OCI-LY7 (cell line): ENCODE measurements around the gene CCDC192. TPM values are rescaled to one million over a fixed set of nuclear protein-coding genes. Genes with fewer than 3 reads are reported as not detected.

ENCODE experiments used
- BruUV-seq: library from RNA; stranded (reverse); fragments of 400-500 nt; replicated peaks from 2 replicates; lab custom pipeline; 2021; lab: Mats Ljungman, UMichigan
- CTCF ChIA-PET: fragments of 300-600 bp; sonication (Branson Sonifier 250); formaldehyde crosslinking; loops from one replicate; lab custom pipeline; 2022; ENCODE audit warnings: antibody characterized with exemption; ENCODE audit not compliant: unreplicated experiment; lab: Charles Lee
- POLR2A ChIA-PET: fragments of 300-600 bp; sonication (Branson Sonifier 250); formaldehyde crosslinking; loops from one replicate; lab custom pipeline; 2022; ENCODE audit warnings: antibody characterized with exemption; lab: Charles Lee
- DNase-seq: peaks from one replicate; pipeline ENCODE4 v3.0.0-alpha.2; 2015; ENCODE audit warnings: low spot score
- H2AFZ ChIP-seq: fragments of 200-600 bp; sonication (generic), shearing (Covaris generic); 2 replicates; pipeline ENCODE4 v1.6.1; 2014; ENCODE audit warnings: mild to moderate bottlenecking, antibody characterized with exemption, low read length, moderate library complexity
- H3K27ac ChIP-seq: fragments of 200-600 bp; sonication (generic); 2 replicates; pipeline ENCODE4 v1.5.1; 2014; ENCODE audit warnings: mixed run types, low read depth, mild to moderate bottlenecking, moderate library complexity, low read length, inconsistent platforms; ENCODE audit not compliant: poor library complexity, severe bottlenecking
- H3K36me3 ChIP-seq: fragments of 200-600 bp; sonication (generic); 2 replicates; pipeline ENCODE4 v1.6.1; 2014; ENCODE audit warnings: mild to moderate bottlenecking, antibody characterized with exemption, low read length, moderate library complexity, mixed read lengths; ENCODE audit not compliant: insufficient read depth
- H3K4me1 ChIP-seq: fragments of 200-600 bp; sonication (generic); 2 replicates; pipeline ENCODE4 v1.5.1; 2014; ENCODE audit warnings: mild to moderate bottlenecking, low read length; ENCODE audit not compliant: insufficient read depth, poor library complexity, severe bottlenecking
- H3K4me2 ChIP-seq: fragments of 200-600 bp; sonication (generic); 2 replicates; pipeline ENCODE4 v1.6.1; 2014; ENCODE audit warnings: mild to moderate bottlenecking, low read length
- H3K4me3 ChIP-seq: fragments of 200-600 bp; sonication (generic); 2 replicates; pipeline ENCODE4 v1.5.1; 2014; ENCODE audit warnings: mild to moderate bottlenecking, low read depth, low read length; ENCODE audit not compliant: poor library complexity, severe bottlenecking
- H3K79me2 ChIP-seq: fragments of 200-600 bp; sonication (generic); 2 replicates; pipeline ENCODE4 v1.6.1; 2016; ENCODE audit warnings: low read depth, mild to moderate bottlenecking, low read length, moderate library complexity, mixed read lengths; ENCODE audit not compliant: insufficient read depth
- H3K9me2 ChIP-seq: fragments of 200-600 bp; sonication (generic); 2 replicates; pipeline ENCODE4 v1.6.1; 2016; ENCODE audit warnings: mild to moderate bottlenecking, low read length, mixed read lengths; ENCODE audit not compliant: insufficient read depth
- H3K9me3 ChIP-seq: fragments of 200-600 bp; sonication (generic); 2 replicates; pipeline ENCODE4 v1.6.1; 2014; ENCODE audit warnings: mild to moderate bottlenecking, mixed run types, low read length, mixed read lengths
- H4K20me1 ChIP-seq: fragments of 200-600 bp; sonication (generic); 2 replicates; pipeline ENCODE4 v1.6.1; 2014; ENCODE audit warnings: mild to moderate bottlenecking, antibody characterized with exemption, low read length, moderate library complexity, mixed read lengths; ENCODE audit not compliant: insufficient read depth
- CTCF ChIP-seq: fragments of 200-600 bp; sonication (generic); conservative IDR thresholded peaks from 2 replicates; pipeline ENCODE4 v1.5.1; 2014; ENCODE audit warnings: mild to moderate bottlenecking, antibody characterized with exemption, low read length, moderate library complexity, mixed read lengths
- EZH2phosphoT487 ChIP-seq: fragments of 200-600 bp; sonication (generic); IDR thresholded peaks from 2 replicates; pipeline ENCODE4 v1.6.1; 2018; ENCODE audit warnings: low read depth, borderline replicate concordance, mild to moderate bottlenecking, mixed run types, antibody characterized with exemption, low read length, moderate library complexity, mixed read lengths
- intact Hi-C: fragments of 100-400 bp; cut with micrococcal nuclease; formaldehyde crosslinking; loops from one replicate; pipeline ENCODE4 v1.10.0; 2022; ENCODE audit not compliant: unreplicated experiment
- total RNA-seq, 2 experiments: library from RNA; depleted of rRNA in 1 of 2; stranded (reverse); fragments of >200 nt in 1 of 2; shearing (Covaris generic) in 1 of 2; gene quantifications; 2 replicates each; pipeline ENCODE4 v1.2.3, GENCODE V29; 2014 to 2022

Gene CCDC192
- total RNA-seq, 2 experiments from 2014 or later: not detected

DNA sequence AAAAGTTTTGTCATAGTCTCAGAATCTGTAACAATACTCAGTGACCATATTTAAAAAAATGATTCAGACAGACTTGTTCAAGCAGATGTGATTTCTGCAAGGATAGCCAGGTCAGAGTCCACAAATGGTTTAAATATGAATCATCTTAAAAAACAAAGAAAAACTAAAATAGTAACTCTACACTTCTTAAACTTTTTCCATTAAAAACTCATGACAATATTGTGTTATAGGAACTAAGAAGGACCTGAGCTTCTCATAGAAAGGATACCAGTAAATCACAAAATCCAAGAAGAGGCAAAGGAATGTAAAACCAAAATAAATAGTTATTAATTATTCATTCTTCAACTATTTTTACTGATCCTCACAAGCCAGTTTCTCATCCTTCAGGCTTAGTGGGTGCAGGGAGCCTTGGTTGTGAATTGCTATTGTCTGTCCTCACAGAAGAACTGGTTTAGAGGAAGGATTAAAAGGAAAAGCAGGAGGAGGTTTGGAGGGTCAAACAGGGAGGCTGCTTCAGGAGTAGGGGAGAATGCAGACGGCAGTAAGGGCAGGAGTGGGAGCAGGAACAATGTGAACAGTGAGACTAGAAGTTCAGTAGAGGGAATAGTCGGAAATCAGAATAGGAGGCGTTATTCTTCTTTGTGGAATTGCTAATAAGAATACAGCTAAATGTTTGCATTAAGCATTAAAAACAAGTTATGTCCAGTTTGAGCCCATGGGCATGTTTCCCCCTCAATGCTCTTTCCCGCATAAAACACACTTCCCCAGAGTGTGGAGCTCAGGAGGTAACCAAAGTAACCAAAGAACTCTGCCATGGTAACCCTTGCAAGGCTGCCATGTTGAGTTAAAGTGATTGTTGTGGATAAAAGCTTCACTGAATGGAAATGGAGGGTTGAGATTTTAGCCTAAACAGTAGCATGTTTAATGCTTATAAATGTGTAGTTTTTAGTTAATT lies 110.7 kb downstream of the CCDC192 start:
- no peaks in the 10 kb centered on the region for H3K4me1 ChIP-seq
- no peak overlapping the region for H3K27ac ChIP-seq
- POLR2A ChIA-PET: interaction anchor here (0.5 to 2.3 kb wide), 3 partner anchors 10 to 347 kb away, joined by 3 to 6 read pairs (median 3); no protein-coding TSS in a partner anchor
- no TSS peak for BruUV-seq
- no peaks in the 10 kb centered on the region for H3K9me2 ChIP-seq
- H4K20me1 ChIP-seq: no peaks in the 10 kb centered on the region
- no peak overlapping the region for H3K4me2 ChIP-seq
- CTCF ChIA-PET: no interaction called here
- no peak overlapping the region for H3K4me3 ChIP-seq
- no peak for DNase-seq
- no peaks in the 10 kb centered on the region for H3K9me3 ChIP-seq
- H3K79me2 ChIP-seq: no peaks in the 10 kb centered on the region
- H3K36me3 ChIP-seq: no peaks in the 10 kb centered on the region
- no peak for TF ChIP-seq EZH2phosphoT487
- TF ChIP-seq CTCF: no peak
- intact Hi-C loops: no loop called here
- H2AFZ ChIP-seq: no peak overlapping the region

GRCh38 chr5:127814588-127814973 lies 111.4 kb downstream of the CCDC192 start:
- no peak for DNase-seq
- no peaks in the 10 kb centered on the region for H3K79me2 ChIP-seq
- ChIA-PET POLR2A (interaction anchor here (0.5 to 2.3 kb wide), 2 partner anchors 11 to 17 kb away, joined by 3 to 6 read pairs; no protein-coding TSS in a partner anchor), CTCF (no interaction called here)
- no peaks in the 10 kb centered on the region for H3K4me1 ChIP-seq
- no peak overlapping the region for H2AFZ ChIP-seq
- TF ChIP-seq CTCF (no peak), EZH2phosphoT487 (no peak)
- no peak overlapping the region for H3K4me3 ChIP-seq
- no peaks in the 10 kb centered on the region for H3K9me3 ChIP-seq
- no peaks in the 10 kb centered on the region for H3K9me2 ChIP-seq
- H3K36me3 ChIP-seq: no peaks in the 10 kb centered on the region
- intact Hi-C loops: no loop called here
- H3K27ac ChIP-seq: no peak overlapping the region
- H3K4me2 ChIP-seq: no peak overlapping the region
- no peaks in the 10 kb centered on the region for H4K20me1 ChIP-seq
- no TSS peak for BruUV-seq
